Kidney (tissue), 14 donors: ENCODE results near the gene PTEN. TPM values are rescaled to one million over a fixed set of nuclear protein-coding genes. Genes with fewer than 3 reads are reported as not detected.

Source experiments
- DNase-seq, 5 donors: peaks; one replicate each; pipeline ENCODE4 v3.0.0-alpha.2; 2013 to 2020
- FAIRE-seq: peaks from 2 replicates; lab custom pipeline; 2012; peaks lifted over from hg19 to GRCh38; lab: Jason Lieb, UNC
- H3K27ac ChIP-seq, 2 donors: one replicate each; pipeline ENCODE4 v1.7.0; 2013; ENCODE audit warnings: low read depth in 2 of 2, low read length in 2 of 2, inconsistent platforms in 1 of 2
- H3K27me3 ChIP-seq: one replicate; pipeline ENCODE4 v1.7.1; 2013; ENCODE audit warnings: low read length, inconsistent platforms; ENCODE audit not compliant: control insufficient read depth, insufficient read depth
- H3K36me3 ChIP-seq, 3 donors: one replicate each; pipeline versions ENCODE4 v1.7.0 to v1.7.1; 2013; ENCODE audit warnings: low read length in 3 of 3, control low read depth in 1 of 3, inconsistent platforms in 1 of 3; ENCODE audit not compliant: insufficient read depth in 3 of 3, control insufficient read depth in 2 of 3
- H3K4me1 ChIP-seq, 3 donors: one replicate each; pipeline versions ENCODE4 v1.7.0 to v1.7.1; 2013; ENCODE audit warnings: low read length in 3 of 3, inconsistent platforms in 1 of 3, low read depth in 1 of 3; ENCODE audit not compliant: control insufficient read depth in 2 of 3, insufficient read depth in 2 of 3
- H3K4me3 ChIP-seq, 3 donors: one replicate each; pipeline versions ENCODE4 v1.7.0 to v1.8.1; 2013; ENCODE audit warnings: low read length in 3 of 3, control low read depth in 1 of 3, inconsistent platforms in 1 of 3
- H3K9ac ChIP-seq, 3 donors: one replicate each; pipeline versions ENCODE4 v1.7.0 to v1.7.1; 2013; ENCODE audit warnings: low read length in 3 of 3, control low read depth in 1 of 3, inconsistent platforms in 1 of 3
- H3K9me3 ChIP-seq, 3 donors: one replicate each; pipeline versions ENCODE4 v1.7.0 to v1.7.1; 2013; ENCODE audit warnings: low read length in 3 of 3, control low read depth in 1 of 3, inconsistent platforms in 1 of 3; ENCODE audit not compliant: control insufficient read depth in 2 of 3, insufficient read depth in 1 of 3
- CTCF ChIP-seq: IDR thresholded peaks from 3 replicates; pipeline ENCODE4 v1.5.1; 2012; ENCODE audit warnings: mild to moderate bottlenecking, moderate library complexity, borderline replicate concordance; ENCODE audit not compliant: insufficient read depth; ENCODE audit errors: extremely low read depth
- intact Hi-C: fragments of 100-400 bp; cut with DNase I; formaldehyde crosslinking; loops from one replicate; pipeline ENCODE4 v1.11.1; 2022
- polyA plus RNA-seq: library from polyadenylated mRNA; stranded (reverse); fragments of 350-450 nt; fragmentation: Illumina TruSeq; extraction: RNeasy Lipid Tissue Mini Kit (QIAGEN cat#74804); gene quantifications from one replicate; pipeline ENCODE4 v1.2.3, GENCODE V29; 2014; ENCODE audit warnings: low read depth, low replicate concordance; ENCODE audit not compliant: insufficient read depth
- total RNA-seq: library from RNA; stranded (reverse); fragmentation: NEBNext Ultra II Directional; extraction: Animal tissue kit (Norgen Biotek cat#: 25700); gene quantifications from one replicate; pipeline ENCODE4 v1.2.1, GENCODE V29; 2021
- donor health status: control.
- donor health status: control.
- donor health status: control.
- donor health status: control.
- donor health status: control.
- donor health status: DM: yes; HTN: yes; CAD: no.
- donor health status: Normal renal cell carcinoma (clear cell type).

PTEN gene
- total and polyA plus RNA-seq, 2 donors from 2014 or later, result 22.3 to 154 TPM

DNA sequence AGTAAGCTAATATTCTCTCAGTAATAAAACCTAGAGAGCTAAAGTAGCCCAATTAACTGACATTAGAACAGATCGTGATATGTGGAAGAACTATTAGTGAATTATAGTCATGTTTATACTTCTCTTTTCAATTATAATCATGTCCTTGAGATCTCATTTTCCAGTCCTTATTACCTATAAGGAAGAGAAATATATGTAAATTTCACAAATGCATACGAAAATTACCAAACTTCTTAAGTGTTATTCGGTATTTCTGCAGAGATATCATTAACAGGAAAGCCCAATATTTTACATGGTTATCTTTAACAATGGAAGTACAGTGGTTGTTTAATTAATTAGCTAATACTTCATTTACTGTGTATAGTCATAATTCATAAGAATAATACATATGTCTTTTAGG is 110.7 kb downstream of the PTEN start:
- DNase-seq (no peak), FAIRE-seq (no peak)
- Histone ChIP-seq H3K36me3 (no peaks in the 10 kb centered on the region), H3K9me3 (no peaks in the 10 kb centered on the region), H3K27ac (no peak overlapping the region), H3K4me3 (no peak overlapping the region), H3K27me3 (no peaks in the 10 kb centered on the region), H3K4me1 (no peaks in the 10 kb centered on the region), H3K9ac (no peak overlapping the region)
- no peak for TF ChIP-seq CTCF
- intact Hi-C loops, result no loop called here

GRCh38 chr10:87974769-87975168 is 111.3 kb downstream of the PTEN start:
- Histone ChIP-seq H3K27me3 (no peaks in the 10 kb centered on the region), H3K27ac (no peak overlapping the region), H3K36me3 (no peaks in the 10 kb centered on the region), H3K4me1 (no peaks in the 10 kb centered on the region), H3K9me3 (no peaks in the 10 kb centered on the region), H3K9ac (no peak overlapping the region), H3K4me3 (no peak overlapping the region)
- no peak for DNase-seq
- intact Hi-C loops, result no loop called here
- no peak for TF ChIP-seq CTCF
- FAIRE-seq, result no peak

GRCh38 chr10:87976101-87976743 is 112.8 kb downstream of the PTEN start:
- Histone ChIP-seq H3K27ac (no peak overlapping the region), H3K4me1 (no peaks in the 10 kb centered on the region), H3K36me3 (no peaks in the 10 kb centered on the region), H3K9ac (no peak overlapping the region), H3K27me3 (no peaks in the 10 kb centered on the region), H3K4me3 (no peak overlapping the region), H3K9me3 (no peaks in the 10 kb centered on the region)
- intact Hi-C loops, result no loop called here
- FAIRE-seq (no peak), DNase-seq (no peak)
- TF ChIP-seq CTCF, result no peak

DNA sequence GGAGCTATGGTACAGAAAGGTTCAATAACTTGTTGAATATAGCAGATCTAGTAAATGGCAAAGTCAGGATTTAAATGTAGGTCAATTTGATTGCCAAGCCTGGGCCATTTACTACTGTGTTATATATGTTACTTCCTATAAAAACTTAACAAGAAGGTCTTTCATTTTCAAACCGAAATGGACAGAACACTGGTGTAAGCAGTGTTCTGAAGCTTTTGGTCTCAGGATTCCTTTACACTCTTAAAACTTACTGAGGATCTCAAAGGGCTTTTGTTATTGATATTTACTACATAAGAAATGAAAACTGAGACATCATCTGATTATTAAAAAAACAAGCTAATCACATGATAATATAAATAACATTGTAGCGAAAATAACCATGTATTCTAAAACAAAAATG is 114.7 kb downstream of the PTEN start:
- intact Hi-C loops, result no loop called here
- no peak overlapping the region for H3K4me3 ChIP-seq
- no peaks in the 10 kb centered on the region for H3K4me1 ChIP-seq
- H3K36me3 ChIP-seq, result no peaks in the 10 kb centered on the region
- DNase-seq (no peak), FAIRE-seq (no peak)
- H3K9ac ChIP-seq, result no peak overlapping the region
- H3K27me3 ChIP-seq, result no peaks in the 10 kb centered on the region
- no peak for TF ChIP-seq CTCF
- no peak overlapping the region for H3K27ac ChIP-seq
- H3K9me3 ChIP-seq, result no peaks in the 10 kb centered on the region
